ENCODE measurements around the gene CPLX4.

- TF ChIP-seq MAX (IDR thresholded peaks at IDR 0.05; ENCODE audit: low read depth), result no peak
- no peak for TF ChIP-seq CTCF (IDR thresholded peaks at IDR 0.05)
- no peak for TF ChIP-seq RAD21 (IDR thresholded peaks at IDR 0.05; ENCODE audit: low read length)
- no peak for TF ChIP-seq YY1 (IDR thresholded peaks at IDR 0.05; ENCODE audit: low read depth)
- no peak for TF ChIP-seq GATA2 (CRISPR knock-in tag; IDR thresholded peaks at IDR 0.05)
- no peak for TF ChIP-seq EZH2phosphoT487 (IDR thresholded peaks at IDR 0.05; ENCODE audit: borderline replicate concordance, low read depth)
- no peak for TF ChIP-seq EP300 (IDR thresholded peaks at IDR 0.05; ENCODE audit: borderline replicate concordance in 1 of 2, low read depth in 1 of 2, low read length in 1 of 2)
- TF ChIP-seq GABPA (IDR thresholded peaks at IDR 0.05; ENCODE audit: low read depth), result no peak
- no peak for TF ChIP-seq SIN3A (IDR thresholded peaks at IDR 0.05; ENCODE audit: borderline replicate concordance, low read depth, low read length)
- TF ChIP-seq CHD2 (IDR thresholded peaks at IDR 0.05; ENCODE audit: low read length, partially characterized antibody), result no peak
- TF ChIP-seq RFX5 (IDR thresholded peaks at IDR 0.05; ENCODE audit: low read length), result no peak
- TF ChIP-seq ELF1 (IDR thresholded peaks at IDR 0.05), result no peak
- TF ChIP-seq POLR2AphosphoS5 (IDR thresholded peaks at IDR 0.05; ENCODE audit: low read depth, low read length), result no peak
These were observed 44.5 kb downstream of the CPLX4 start for GRCh38 chr18:59273759-59274532.

Measured in SK-N-SH (cell line).